GM12878 (cell line): Measurements from ENCODE around the gene MAPKAPK3. TPM values are rescaled to one million over a fixed set of nuclear protein-coding genes. Genes with fewer than 3 reads are reported as not detected.

ENCODE experiments used
- ASH2L ChIP-seq: fragments of 300-600, 200-600 bp; sonication (generic); IDR thresholded peaks from 2 replicates; pipeline ENCODE4 v1.6.1; 2017; ENCODE audit warnings: low read depth, mild to moderate bottlenecking, borderline replicate concordance
- CREB1 ChIP-seq: IDR thresholded peaks from 2 replicates; pipeline ENCODE4 v1.6.1; 2012; ENCODE audit warnings: low read depth, mild to moderate bottlenecking, inconsistent platforms
- CREM ChIP-seq: IDR thresholded peaks from 2 replicates; pipeline ENCODE4 v1.6.1; 2014; ENCODE audit warnings: antibody characterized with exemption, low read depth
- E4F1 ChIP-seq: fragments of 450-650 bp; IDR thresholded peaks from 2 replicates; pipeline ENCODE4 v1.6.1; 2018; ENCODE audit warnings: borderline replicate concordance, mild to moderate bottlenecking; ENCODE audit not compliant: partially characterized antibody
- ELK1 ChIP-seq: IDR thresholded peaks from 2 replicates; pipeline ENCODE4 v1.6.1; 2012; ENCODE audit warnings: low read depth, low read length, improper control_type of control experiment
- MTA2 ChIP-seq: fragments of 450-650 bp; IDR thresholded peaks from 2 replicates; pipeline ENCODE4 v1.6.1; 2016; ENCODE audit warnings: low read depth, mild to moderate bottlenecking, moderate library complexity
- MTA3 ChIP-seq: IDR thresholded peaks from 2 replicates; pipeline ENCODE4 v1.6.1; 2012; ENCODE audit warnings: low read length, inconsistent platforms, borderline replicate concordance
- MYC ChIP-seq: IDR thresholded peaks from 2 replicates; pipeline ENCODE4 v1.6.1; 2011; ENCODE audit warnings: mild to moderate bottlenecking, low read length, moderate library complexity, inconsistent platforms; ENCODE audit not compliant: insufficient read depth, insufficient replicate concordance, insufficient read length, severe bottlenecking
- NFYB ChIP-seq: IDR thresholded peaks from 2 replicates; pipeline ENCODE4 v1.6.1; 2011; ENCODE audit warnings: low read depth, mild to moderate bottlenecking, low read length, improper control_type of control experiment, moderate library complexity; ENCODE audit not compliant: insufficient read depth
- NR2F1 ChIP-seq: fragments of 450-650 bp; conservative IDR thresholded peaks from 2 replicates; pipeline ENCODE4 v1.6.1; 2017; ENCODE audit warnings: mild to moderate bottlenecking
- NRF1 ChIP-seq: conservative IDR thresholded peaks from 2 replicates; pipeline ENCODE4 v1.6.1; 2011; ENCODE audit warnings: mild to moderate bottlenecking, low read depth, low read length, improper control_type of control experiment
- RELA ChIP-seq: fragments of 450-650 bp; IDR thresholded peaks from 2 replicates; pipeline ENCODE4 v1.8.0; 2014; ENCODE audit warnings: borderline replicate concordance; ENCODE audit not compliant: partially characterized antibody
- SIN3A ChIP-seq: IDR thresholded peaks from 2 replicates; pipeline ENCODE4 v1.6.1; 2012; ENCODE audit warnings: low read depth, low read length, improper control_type of control experiment
- TCF12 ChIP-seq: IDR thresholded peaks from 2 replicates; pipeline ENCODE4 v1.6.1; 2011; ENCODE audit warnings: low read depth, mild to moderate bottlenecking, low read length
- ZBTB4 ChIP-seq: fragments of 450-650 bp; formaldehyde crosslinking; IDR thresholded peaks from 2 replicates; pipeline ENCODE4 v1.4.0; 2022; ENCODE audit warnings: mild to moderate bottlenecking, moderate library complexity
- ZNF687 ChIP-seq: fragments of 450-650 bp; IDR thresholded peaks from 2 replicates; pipeline ENCODE4 v1.6.1; 2017; ENCODE audit warnings: mild to moderate bottlenecking, moderate library complexity
- polyA plus RNA-seq, 11 experiments: library from polyadenylated mRNA; depleted of rRNA in 4 of 11; unstranded in 6 of 11; stranded (reverse) in 5 of 11; fragments of >200 nt; fragmentation: Nextera tagmentation in 4 of 11; fragmentation: Illumina TruSeq in 1 of 11; extraction: Ambion mirVana in 4 of 11; extraction: Trizol in 1 of 11; gene quantifications; 1 replicate in 1 of 11; 2 replicates in 10 of 11; pipeline versions ENCODE4 v1.2.1 to v1.2.3, GENCODE V29; 2011 to 2016; ENCODE audit warnings: inconsistent platforms in 2 of 11, missing spikeins in 2 of 11, low read depth in 1 of 11
- total RNA-seq, 4 experiments: library from RNA; depleted of rRNA in 3 of 4; stranded (reverse); fragments of >200 nt in 3 of 4; fragmentation: Illumina TruSeq in 1 of 4; extraction: Trizol in 1 of 4; gene quantifications; 2 replicates each; pipeline versions ENCODE4 v1.2.1 to v1.2.3, GENCODE V29; 2013 to 2021

MAPKAPK3 gene
- total and polyA plus RNA-seq, 10 of the 15 experiments (the other 5 are each of a cell fraction or from before 2014, with no cell fraction given) = 7.9 to 66.0 (median 39.0) TPM

- peak; percentile 82 for TF ChIP-seq E4F1
- peak; percentile 52; the same call in 1 of the 2 replicates for TF ChIP-seq NR2F1
- TF ChIP-seq SIN3A = peak; percentile 31
- TF ChIP-seq CREM = peak; percentile 96
- TF ChIP-seq MTA3 = no peak; the same call in 1 of the 2 replicates
- no peak for TF ChIP-seq MYC
- no peak for TF ChIP-seq NRF1
- no peak for TF ChIP-seq ZBTB4 (CRISPR knock-in tag)
- TF ChIP-seq NFYB = no peak
- 0 out of 2 replicates have a peak, but pooled peaks have one; percentile 31 for TF ChIP-seq ASH2L
- peak; percentile 40; the same call in 1 of the 2 replicates for TF ChIP-seq ZNF687
- TF ChIP-seq ELK1 = peak; percentile 57; the same call in 1 of the 2 replicates
- TF ChIP-seq CREB1 = peak; percentile 91
- peak; percentile 78 for TF ChIP-seq RELA
- TF ChIP-seq MTA2 = peak; percentile 76
- TF ChIP-seq TCF12 = peak; percentile 35; the same call in 1 of the 2 replicates
These were observed 47.8 kb upstream of the MAPKAPK3 start, which contains the start of gene HEMK1 (continued) for GRCh38 chr3:50568947-50569749.
